PC-9 (cell line): Measurements from ENCODE around the gene ABCC12. TPM values are rescaled to one million over a fixed set of nuclear protein-coding genes. Genes with fewer than 3 reads are reported as not detected.

Source experiments
- BruUV-seq: library from RNA; stranded (reverse); fragments of 400-500 nt; replicated peaks from 2 replicates; lab custom pipeline; 2021; lab: Mats Ljungman, UMichigan
- CTCF ChIA-PET: fragments of 300-600 bp; sonication (Branson Sonifier 250); formaldehyde crosslinking; loops from one replicate; lab custom pipeline; 2022; ENCODE audit warnings: antibody characterized with exemption; lab: Charles Lee
- POLR2A ChIA-PET: fragments of 300-600 bp; sonication (Branson Sonifier 250); formaldehyde crosslinking; loops from one replicate; lab custom pipeline; 2022; ENCODE audit warnings: antibody characterized with exemption; ENCODE audit not compliant: unreplicated experiment; lab: Charles Lee
- DNase-seq, 2 experiments: peaks; one replicate each; pipeline versions ENCODE4 v3.0.0 to v3.0.0-alpha.2; 2015 to 2022; ENCODE audit warnings: mixed read lengths in 1 of 2
- H2AFZ ChIP-seq: fragments of 200-600 bp; sonication (generic); 2 replicates; pipeline ENCODE4 v1.8.1; 2017; ENCODE audit warnings: antibody characterized with exemption
- H3F3A ChIP-seq: fragments of 200-600 bp; sonication (generic); 2 replicates; pipeline ENCODE4 v1.8.1; 2017; ENCODE audit warnings: antibody characterized with exemption, mild to moderate bottlenecking, low read depth; ENCODE audit not compliant: insufficient read depth
- H3K27ac ChIP-seq: fragments of 200-600 bp; sonication (generic); 2 replicates; pipeline ENCODE4 v1.6.1; 2016; ENCODE audit warnings: mixed run types
- H3K27me3 ChIP-seq: fragments of 200-600 bp; sonication (generic); 2 replicates; pipeline ENCODE4 v1.6.1; 2016; ENCODE audit warnings: low read depth, mixed run types; ENCODE audit not compliant: insufficient read depth
- H3K36me3 ChIP-seq: fragments of 200-600 bp; sonication (generic); 2 replicates; pipeline ENCODE4 v1.6.1; 2016; ENCODE audit warnings: low read depth, mixed run types
- H3K4me1 ChIP-seq: fragments of 200-600 bp; sonication (generic); replicated peaks from 2 replicates; pipeline ENCODE4 v1.6.1; 2016; ENCODE audit warnings: mixed run types; ENCODE audit not compliant: insufficient read depth
- H3K4me2 ChIP-seq: fragments of 200-600 bp; sonication (generic); 2 replicates; pipeline ENCODE4 v1.6.1; 2017; ENCODE audit warnings: mixed run types
- H3K4me3 ChIP-seq: fragments of 200-600 bp; sonication (generic); 2 replicates; pipeline ENCODE4 v1.6.1; 2016; ENCODE audit warnings: mixed run types
- H3K79me2 ChIP-seq: fragments of 200-600 bp; sonication (generic); 2 replicates; pipeline ENCODE4 v1.6.1; 2017; ENCODE audit warnings: low read depth, mixed run types
- H3K9me2 ChIP-seq: fragments of 200-600 bp; sonication (generic); 2 replicates; pipeline ENCODE4 v1.8.1; 2017; ENCODE audit warnings: mild to moderate bottlenecking; ENCODE audit not compliant: insufficient read depth
- H3K9me3 ChIP-seq: fragments of 200-600 bp; sonication (generic); 2 replicates; pipeline ENCODE4 v1.8.1; 2016; ENCODE audit warnings: low read depth; ENCODE audit not compliant: insufficient read depth
- H4K20me1 ChIP-seq: fragments of 200-600 bp; sonication (generic); 2 replicates; pipeline ENCODE4 v1.8.1; 2017; ENCODE audit not compliant: insufficient read depth
- EZH2 ChIP-seq: fragments of 200-600 bp; sonication (generic); IDR thresholded peaks from 2 replicates; pipeline ENCODE4 v1.8.0; 2017; ENCODE audit warnings: antibody characterized with exemption, low read depth
- intact Hi-C: fragments of 100-400 bp; cut with micrococcal nuclease; formaldehyde crosslinking; loops from one replicate; pipeline ENCODE4 v1.10.0; 2022; ENCODE audit not compliant: unreplicated experiment
- total RNA-seq: library from RNA; stranded (reverse); gene quantifications from 2 replicates; pipeline ENCODE4 v1.2.3, GENCODE V29; 2021
- TF ChIP-seq, protein P1 (sequence below): fragments of 200-600 bp; sonication (generic); conservative IDR thresholded peaks from 2 replicates; pipeline ENCODE4 v1.6.1; 2017; ENCODE audit warnings: mixed run types, antibody characterized with exemption, mild to moderate bottlenecking, moderate library complexity

Gene ABCC12
- total RNA-seq, 1 experiment from 2014 or later: not detected

DNA sequence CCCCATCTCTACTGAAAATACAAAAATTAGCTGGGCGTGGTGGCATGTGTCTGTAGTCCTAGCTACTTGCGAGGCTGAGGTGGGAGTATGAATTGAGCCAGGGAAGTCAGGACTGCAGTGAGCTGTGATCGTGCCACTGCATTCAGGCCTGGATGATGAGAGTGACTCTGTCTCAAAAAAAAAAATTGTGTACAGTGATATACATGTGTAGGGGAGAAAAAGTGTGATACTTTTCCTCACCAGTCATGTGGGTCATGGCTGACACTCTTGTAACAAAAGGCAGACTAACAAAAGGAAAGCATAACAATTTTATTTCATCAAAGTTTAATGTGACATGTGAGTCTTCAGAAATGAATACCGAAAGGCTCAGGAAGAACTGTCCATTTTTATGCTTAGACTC is 2.0 kb upstream of the ABCC12 start:
- no peaks in the 10 kb centered on the region for H3K27me3 ChIP-seq
- intact Hi-C loops: loop anchor here (1.0 to 10.0 kb wide), 8 partner anchors 34 to 1016 kb away; partner anchors contain the start of genes ITFG1 and PHKB
- BruUV-seq: TSS peak; percentile 87
- peak overlapping the region; percentile 67 for H3K4me2 ChIP-seq
- no peaks in the 10 kb centered on the region for H3K9me3 ChIP-seq
- H3K27ac ChIP-seq: peak overlapping the region; percentile 89
- H3K36me3 ChIP-seq: no peaks in the 10 kb centered on the region
- peaks cover 12% of the 10 kb centered on the region; the same call in 1 of the 2 replicates for H3F3A ChIP-seq
- no peak overlapping the region; the same call in 1 of the 2 replicates for H2AFZ ChIP-seq
- ChIA-PET CTCF (interaction anchor here (0.9 kb wide), 1 partner anchor 698 kb away, joined by 4 read pairs; no protein-coding TSS in a partner anchor), POLR2A (interaction anchor here (0.6 kb wide), 1 partner anchor 1201 kb away, joined by 4 read pairs; no protein-coding TSS in a partner anchor)
- H3K4me3 ChIP-seq: no peak overlapping the region
- no peak for DNase-seq
- no peaks in the 10 kb centered on the region for H4K20me1 ChIP-seq
- no peak for TF ChIP-seq EZH2
- TF ChIP-seq, protein P1, sequence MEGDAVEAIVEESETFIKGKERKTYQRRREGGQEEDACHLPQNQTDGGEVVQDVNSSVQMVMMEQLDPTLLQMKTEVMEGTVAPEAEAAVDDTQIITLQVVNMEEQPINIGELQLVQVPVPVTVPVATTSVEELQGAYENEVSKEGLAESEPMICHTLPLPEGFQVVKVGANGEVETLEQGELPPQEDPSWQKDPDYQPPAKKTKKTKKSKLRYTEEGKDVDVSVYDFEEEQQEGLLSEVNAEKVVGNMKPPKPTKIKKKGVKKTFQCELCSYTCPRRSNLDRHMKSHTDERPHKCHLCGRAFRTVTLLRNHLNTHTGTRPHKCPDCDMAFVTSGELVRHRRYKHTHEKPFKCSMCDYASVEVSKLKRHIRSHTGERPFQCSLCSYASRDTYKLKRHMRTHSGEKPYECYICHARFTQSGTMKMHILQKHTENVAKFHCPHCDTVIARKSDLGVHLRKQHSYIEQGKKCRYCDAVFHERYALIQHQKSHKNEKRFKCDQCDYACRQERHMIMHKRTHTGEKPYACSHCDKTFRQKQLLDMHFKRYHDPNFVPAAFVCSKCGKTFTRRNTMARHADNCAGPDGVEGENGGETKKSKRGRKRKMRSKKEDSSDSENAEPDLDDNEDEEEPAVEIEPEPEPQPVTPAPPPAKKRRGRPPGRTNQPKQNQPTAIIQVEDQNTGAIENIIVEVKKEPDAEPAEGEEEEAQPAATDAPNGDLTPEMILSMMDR: no peak
- no peaks in the 10 kb centered on the region for H3K9me2 ChIP-seq
- no peaks in the 10 kb centered on the region for H3K79me2 ChIP-seq
- H3K4me1 ChIP-seq: peaks cover 26% of the 10 kb centered on the region

- Histone ChIP-seq H4K20me1 (no peaks in the 10 kb centered on the region), H3K4me3 (no peak overlapping the region), H3K9me3 (no peaks in the 10 kb centered on the region), H3K36me3 (no peaks in the 10 kb centered on the region), H3K4me1 (peaks cover 26% of the 10 kb centered on the region), H3K9me2 (no peaks in the 10 kb centered on the region), H3F3A (peaks cover 12% of the 10 kb centered on the region; the same call in 1 of the 2 replicates), H3K27ac (peak overlapping the region; percentile 89), H3K27me3 (no peaks in the 10 kb centered on the region), H3K4me2 (peak overlapping the region; percentile 67; the same call in 1 of the 2 replicates), H2AFZ (no peak overlapping the region; the same call in 1 of the 2 replicates), H3K79me2 (no peaks in the 10 kb centered on the region)
- TF ChIP-seq EZH2: no peak
- TF ChIP-seq, protein P1: no peak
- POLR2A ChIA-PET: no interaction called here
- BruUV-seq: no TSS peak
- no peak for DNase-seq
- intact Hi-C loops: loop anchor here (5.0 to 10.0 kb wide), 5 partner anchors 105 to 900 kb away; partner anchors contain the start of genes ITFG1 and PHKB
- CTCF ChIA-PET: interaction anchor here (0.9 kb wide), 1 partner anchor 698 kb away, joined by 4 read pairs; no protein-coding TSS in a partner anchor
These were observed 1.5 kb upstream of the ABCC12 start for GRCh38 chr16:48157302-48157701.

DNA sequence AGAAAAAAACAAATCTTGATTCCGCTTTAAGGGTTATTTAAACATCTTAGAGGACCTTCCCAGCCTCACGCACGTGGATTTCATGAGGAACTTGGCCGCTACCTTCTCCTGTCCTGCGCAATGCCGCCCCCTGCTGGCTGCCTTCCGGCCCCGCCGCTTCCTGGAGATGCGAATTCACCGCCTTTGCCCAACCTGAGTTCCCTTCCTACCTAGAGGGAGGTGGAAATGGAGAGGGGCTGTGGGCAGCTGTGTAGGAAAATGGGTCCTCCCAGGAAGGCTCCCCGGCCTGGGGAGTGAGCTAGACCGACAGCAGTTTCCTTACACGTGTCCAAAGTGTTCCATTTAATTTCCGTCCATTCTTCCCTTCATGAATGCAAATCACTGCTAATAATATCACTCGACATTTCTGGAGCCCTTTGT is 1.0 kb upstream of the ABCC12 start:
- no peaks in the 10 kb centered on the region for H3K27me3 ChIP-seq
- H3K79me2 ChIP-seq: no peaks in the 10 kb centered on the region
- CTCF ChIA-PET: interaction anchor here (0.9 kb wide), 1 partner anchor 697 kb away, joined by 4 read pairs; no protein-coding TSS in a partner anchor
- no TSS peak for BruUV-seq
- no peak overlapping the region for H3K4me3 ChIP-seq
- peaks cover 26% of the 10 kb centered on the region for H3K4me1 ChIP-seq
- no peaks in the 10 kb centered on the region for H3K36me3 ChIP-seq
- H3K4me2 ChIP-seq: no peak overlapping the region
- H3K9me2 ChIP-seq: no peaks in the 10 kb centered on the region
- POLR2A ChIA-PET: no interaction called here
- peak; percentile 45 to 82 for DNase-seq
- H2AFZ ChIP-seq: no peak overlapping the region
- H3F3A ChIP-seq: peaks cover 12% of the 10 kb centered on the region; the same call in 1 of the 2 replicates
- H3K9me3 ChIP-seq: no peaks in the 10 kb centered on the region
- intact Hi-C loops: loop anchor here (5.0 to 10.0 kb wide), 5 partner anchors 104 to 899 kb away; partner anchors contain the start of genes ITFG1 and PHKB
- no peaks in the 10 kb centered on the region for H4K20me1 ChIP-seq
- TF ChIP-seq, protein P1: peak; percentile 87
- no peak for TF ChIP-seq EZH2
- H3K27ac ChIP-seq: peak overlapping the region; percentile 89
